Fibroblast of the aortic adventitia (primary cell): ENCODE data around the gene ADAMTS1. TPM values are rescaled to one million over a fixed set of nuclear protein-coding genes. Genes with fewer than 3 reads are reported as not detected.
A peak's percentile ranks its signal among the peaks of the same experiment; 100 is the strongest.

Experiments
- DNase-seq: peaks from one replicate; pipeline ENCODE4 v3.0.0-alpha.2; 2010; ENCODE audit warnings: low read depth
- H3K4me3 ChIP-seq: 2 replicates; pipeline ENCODE4 v1.5.1; 2011; ENCODE audit warnings: low read depth, mild to moderate bottlenecking, control low read depth, low read length, moderate library complexity
- CTCF ChIP-seq: IDR thresholded peaks from 2 replicates; pipeline ENCODE4 v1.5.1; 2011; ENCODE audit warnings: mild to moderate bottlenecking, low read length, control low read depth, inconsistent platforms; ENCODE audit not compliant: insufficient read depth
- total RNA-seq: library from RNA; depleted of rRNA; stranded (reverse); fragments of >200 nt; gene quantifications from 2 replicates; pipeline ENCODE4 v1.2.3, GENCODE V29; 2012; ENCODE audit warnings: low replicate concordance

ADAMTS1 gene
- total RNA-seq, 1 donor: 284 TPM

GRCh38 chr21:26851109-26851944, 6.1 kb upstream of the ADAMTS1 start:
- no peak for TF ChIP-seq CTCF
- no peak for DNase-seq
- H3K4me3 ChIP-seq: no peak overlapping the region

- TF ChIP-seq CTCF: peak; percentile 61
- H3K4me3 ChIP-seq: no peak overlapping the region
Observed at GRCh38 chr21:26850116-26850643, 5.0 kb upstream of the ADAMTS1 start.

GRCh38 chr21:26849428-26850115, 4.4 kb upstream of the ADAMTS1 start:
- peak; percentile 58 for TF ChIP-seq CTCF
- DNase-seq: peak; percentile 89
- H3K4me3 ChIP-seq: no peak overlapping the region

More at GRCh38 chr21:26850116-26850643, 5.0 kb upstream of the ADAMTS1 start:
- DNase-seq: peak; percentile 79

GRCh38 chr21:26847921-26848320, 2.7 kb upstream of the ADAMTS1 start:
- TF ChIP-seq CTCF: no peak
- no peak for DNase-seq
- no peak overlapping the region for H3K4me3 ChIP-seq

DNA sequence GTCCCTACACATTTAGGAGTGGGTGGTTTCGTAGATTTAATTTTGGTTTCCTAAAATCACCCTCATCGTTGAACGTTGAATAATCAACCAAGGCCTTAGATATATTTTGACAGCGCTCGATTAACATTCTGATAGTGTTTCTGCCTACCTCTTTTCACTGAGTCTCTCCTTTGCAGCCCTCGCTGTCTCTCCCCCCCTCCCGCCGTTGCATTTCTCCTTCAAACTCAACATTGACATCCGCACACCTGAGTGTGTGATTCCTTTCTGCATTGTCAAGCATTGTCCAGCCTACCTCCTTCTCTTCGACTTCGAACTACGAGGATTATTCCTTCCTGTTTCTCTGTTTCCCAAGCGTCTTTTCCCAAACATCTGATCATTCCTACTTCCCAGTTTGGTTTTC, 1.8 kb upstream of the ADAMTS1 start:
- peak overlapping the region; percentile 99 for H3K4me3 ChIP-seq
- no peak for TF ChIP-seq CTCF
- no peak for DNase-seq

DNA sequence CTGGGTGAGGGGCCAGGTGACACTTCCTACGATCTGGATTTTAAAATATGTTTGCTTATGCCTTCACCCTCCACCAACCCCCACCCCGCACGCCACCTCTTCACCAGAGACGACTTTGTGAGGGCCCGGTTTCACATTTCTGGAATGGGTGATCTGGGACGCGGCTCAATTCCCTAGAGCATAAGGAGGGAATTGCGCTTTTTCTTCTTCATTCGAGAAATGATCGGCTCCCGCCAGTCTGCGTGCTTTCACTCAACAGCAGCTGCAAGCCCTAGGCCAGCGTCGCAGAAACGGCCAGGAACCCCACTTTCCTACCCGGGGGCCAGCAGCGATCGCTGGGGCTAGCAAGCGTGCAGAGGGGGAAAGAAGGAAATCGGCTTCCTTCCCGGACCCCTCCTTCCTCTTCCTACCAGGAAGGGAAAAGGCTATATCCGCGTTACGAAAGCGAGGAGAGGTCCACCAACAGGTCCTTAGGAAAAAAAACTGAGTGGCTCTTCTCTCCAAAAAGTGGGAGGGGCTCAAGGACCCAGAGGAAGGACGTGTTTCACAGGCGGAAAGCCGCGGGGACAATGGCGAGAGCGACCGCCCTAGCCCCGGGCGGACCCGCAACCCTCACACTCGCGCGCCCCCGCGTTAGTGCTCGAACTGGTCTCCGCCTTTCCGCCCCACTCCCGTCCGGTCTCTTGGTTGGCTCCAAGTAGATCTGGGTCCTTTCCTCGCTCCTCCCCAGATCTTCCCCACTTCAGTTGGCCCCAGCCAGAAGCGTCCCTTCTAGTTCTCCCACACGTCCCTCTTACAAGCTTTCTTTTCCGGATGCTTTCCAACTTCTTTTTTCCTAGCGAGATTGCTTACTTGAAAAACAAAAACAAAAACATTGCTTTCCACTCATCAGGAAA, 1.1 kb upstream of the ADAMTS1 start:
- peak; percentile 85 for DNase-seq
- H3K4me3 ChIP-seq: peak overlapping the region; percentile 99
- peak; percentile 30 for TF ChIP-seq CTCF
